ENCODE measurements around the gene SOCS1.

GRCh38 chr16:11268921-11269375 lies 12.9 kb upstream of the SOCS1 start, which contains the start of gene TNP2:
- TF ChIP-seq EZH2phosphoT487 (IDR thresholded peaks at IDR 0.05; ENCODE audit: borderline replicate concordance, low read depth, low read length) (no peak), CTCF (conservative IDR thresholded peaks at IDR 0.05; ENCODE audit: low read length) (no peak)

All from OCI-LY7 (cell line).